NCI-H1092 treated with DMSO at 0.1 percent for 48 hours (cell line): ENCODE measurements around the gene CLEC16A.

Experiments used
- DNase-seq: peaks from one replicate; lab custom pipeline; 2025; lab: John Stamatoyannopoulos, UW

Gene CLEC16A

GRCh38 chr16:11161974-11162373, 217.6 kb downstream of the CLEC16A start:
- no peak for DNase-seq

GRCh38 chr16:11162586-11163268, 218.4 kb downstream of the CLEC16A start:
- DNase-seq = no peak

DNA sequence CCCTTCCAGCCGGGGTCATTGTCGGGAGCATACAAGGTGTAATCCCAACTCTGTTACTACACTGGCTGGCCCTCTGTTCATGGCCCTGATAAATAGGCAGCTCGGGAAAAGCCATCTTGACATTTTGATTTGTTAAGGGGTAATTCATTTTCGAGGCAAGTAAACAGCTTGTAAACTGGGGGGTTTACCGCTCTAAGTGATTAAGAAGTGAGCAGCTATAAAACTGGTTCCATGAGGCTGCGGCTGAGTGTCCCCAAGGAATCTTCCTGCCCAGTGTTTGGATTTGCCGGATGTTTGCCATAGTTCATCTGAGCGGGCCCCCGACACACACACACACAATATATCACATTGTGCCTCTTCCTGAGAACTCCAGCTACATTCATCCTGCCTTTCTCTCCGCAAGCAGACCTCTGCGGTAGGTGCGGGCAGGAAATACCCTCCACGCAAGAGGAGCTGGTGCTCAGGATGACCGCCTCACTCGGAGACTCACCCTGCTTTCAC, 219.4 kb downstream of the CLEC16A start:
- no peak for DNase-seq

- no peak for DNase-seq
Observed at GRCh38 chr16:11164482-11165270, 220.3 kb downstream of the CLEC16A start.

GRCh38 chr16:11165349-11165748, 221.0 kb downstream of the CLEC16A start:
- DNase-seq = no peak

DNA sequence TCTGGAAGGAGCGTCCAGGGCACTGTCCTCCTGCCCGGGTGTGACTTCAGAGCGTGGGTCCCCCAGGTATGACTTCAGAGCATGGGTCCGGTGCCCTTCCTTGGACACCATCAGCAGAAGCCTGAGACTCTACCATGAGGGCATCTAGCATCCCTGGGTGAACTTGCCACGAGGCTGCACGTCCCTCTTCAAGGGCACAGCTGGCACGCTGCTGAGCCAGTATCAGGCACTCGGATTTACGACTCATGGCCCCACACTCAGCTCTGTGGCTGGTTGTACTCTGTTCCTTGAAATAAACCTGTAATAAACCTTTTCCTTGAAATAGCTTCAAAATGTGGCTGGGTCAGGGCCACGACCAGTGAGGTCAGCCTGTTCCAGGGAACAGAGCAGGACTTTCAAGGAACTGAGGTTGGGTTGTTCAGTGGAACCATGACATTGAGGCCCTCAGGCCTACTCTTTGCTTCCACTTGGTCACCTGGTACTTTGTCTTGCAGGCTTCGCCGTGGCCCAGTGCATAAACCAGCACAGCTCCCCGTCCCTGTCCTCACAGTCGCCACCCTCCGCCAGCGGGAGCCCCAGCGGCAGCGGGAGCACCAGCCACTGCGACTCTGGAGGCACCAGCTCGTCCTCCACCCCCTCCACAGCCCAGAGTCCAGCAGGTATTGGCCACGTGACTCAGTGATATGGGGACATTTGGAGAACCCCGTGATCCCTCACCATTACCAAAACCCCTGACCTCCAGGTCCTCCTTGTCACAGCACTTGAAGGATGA, 221.7 kb downstream of the CLEC16A start:
- no peak for DNase-seq

- no peak for DNase-seq
Observed at GRCh38 chr16:11167581-11167980, 223.2 kb downstream of the CLEC16A start.

GRCh38 chr16:11168386-11169051, 224.2 kb downstream of the CLEC16A start:
- DNase-seq = no peak

DNA sequence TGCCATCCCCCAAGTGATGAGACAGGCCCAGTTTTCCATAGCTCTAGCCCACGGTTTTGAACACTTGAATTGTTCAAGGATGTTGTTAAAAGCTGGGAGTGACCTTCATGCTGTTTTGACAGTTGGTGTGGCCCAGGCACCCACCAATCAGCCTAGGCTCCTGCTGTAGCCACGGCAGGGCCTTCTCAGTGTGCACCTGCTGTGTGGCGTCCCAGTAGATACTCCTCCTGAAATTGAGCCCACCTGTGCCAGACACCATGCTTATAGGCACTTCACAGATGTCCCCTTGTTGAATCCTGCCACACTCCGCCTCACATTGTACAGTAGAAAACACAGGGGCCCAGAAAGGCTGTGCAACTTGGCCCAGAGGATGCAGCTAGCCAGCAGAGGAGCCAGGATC, 225.3 kb downstream of the CLEC16A start:
- no peak for DNase-seq

- DNase-seq = no peak
Observed at GRCh38 chr16:11170201-11170600, 225.8 kb downstream of the CLEC16A start.

DNA sequence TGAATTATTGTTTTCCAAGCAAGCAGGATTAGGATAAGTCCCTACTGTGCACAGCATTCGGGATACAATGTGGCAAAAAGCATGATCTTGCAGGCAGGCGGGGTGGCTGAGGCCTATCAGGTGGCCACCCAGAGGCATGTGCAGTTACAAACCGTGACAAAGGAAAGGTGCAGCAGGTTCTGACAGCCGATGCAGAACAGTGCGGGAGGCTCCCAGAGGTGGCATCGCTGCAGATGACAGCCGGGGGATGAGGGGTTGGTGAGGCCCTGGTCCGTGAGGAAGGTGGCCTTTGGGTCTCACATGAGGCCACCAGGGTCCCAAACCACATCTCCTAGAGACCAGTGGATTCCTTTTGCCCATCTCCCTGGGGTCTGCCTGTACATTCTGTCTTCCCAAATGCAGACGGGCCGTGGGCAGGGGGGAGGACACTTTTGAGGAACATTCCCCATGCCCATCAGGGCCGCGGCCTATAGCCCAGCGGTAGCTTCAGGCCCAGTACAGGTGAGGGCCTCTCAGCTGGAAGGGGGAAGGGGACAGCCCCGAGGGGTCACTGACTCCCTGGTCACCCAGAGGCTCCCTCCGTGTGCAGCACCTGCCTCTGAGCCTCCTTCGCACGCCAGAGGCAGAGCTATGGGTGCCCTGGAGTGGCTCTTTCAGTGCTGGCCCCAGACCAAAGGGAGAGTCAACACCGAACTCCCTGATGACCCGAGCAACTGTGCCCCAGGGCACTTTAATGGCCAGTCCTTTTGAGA, 226.5 kb downstream of the CLEC16A start:
- DNase-seq = no peak

DNA sequence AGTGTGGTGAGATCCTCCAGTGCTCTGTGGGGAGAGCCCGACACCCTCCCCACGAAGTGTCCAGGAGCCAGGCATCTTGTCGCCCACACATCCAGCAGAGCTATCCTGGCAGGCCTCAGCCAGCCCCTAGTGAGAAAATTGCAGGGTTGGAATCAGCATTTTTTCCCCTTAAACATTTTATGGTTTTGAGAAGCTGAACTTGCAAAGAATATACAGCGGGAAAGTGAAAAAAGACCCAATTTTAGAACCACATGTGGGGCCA, 227.0 kb downstream of the CLEC16A start:
- no peak for DNase-seq

DNA sequence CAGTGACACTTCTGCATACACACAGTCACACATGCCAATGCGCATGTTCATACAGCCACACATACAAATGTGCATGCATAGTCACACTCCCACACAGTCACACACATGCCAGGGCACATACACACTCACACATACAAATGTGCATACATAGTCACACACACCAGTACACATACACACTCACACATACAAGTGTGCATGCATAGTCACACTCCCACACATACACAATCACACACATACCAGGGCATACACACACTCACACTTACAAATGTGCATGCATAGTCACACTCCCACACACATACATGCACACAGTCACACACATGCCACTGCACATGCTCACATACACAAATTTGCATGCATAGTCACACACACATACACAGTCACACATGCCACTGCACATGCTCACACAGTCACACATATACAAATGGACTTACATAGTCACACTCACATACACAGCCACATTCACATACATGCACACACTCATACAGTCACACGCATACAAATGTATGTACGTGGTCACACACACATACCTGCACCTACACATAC, 227.5 kb downstream of the CLEC16A start:
- no peak for DNase-seq

DNA sequence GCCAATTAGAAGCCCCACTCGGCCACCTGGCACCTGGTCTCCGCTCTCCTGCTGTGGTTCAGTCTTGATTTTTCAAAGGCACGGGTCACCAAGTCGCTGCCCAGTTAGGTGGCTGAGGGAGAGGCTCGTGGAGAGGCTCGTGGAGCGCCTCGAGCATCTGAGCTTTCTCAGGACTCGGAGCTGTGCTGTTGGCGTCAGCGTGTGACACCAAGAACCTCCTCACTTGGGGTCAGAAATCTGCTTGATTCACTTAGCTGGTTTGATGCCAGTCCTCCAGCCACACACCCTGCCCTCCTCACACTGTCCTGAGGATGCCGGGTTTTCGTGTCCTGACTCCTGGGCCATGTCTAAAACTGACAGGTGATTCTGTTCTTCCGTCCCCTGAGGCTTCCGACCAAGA, 229.1 kb downstream of the CLEC16A start:
- no peak for DNase-seq

GRCh38 chr16:11174141-11174540, 229.8 kb downstream of the CLEC16A start:
- no peak for DNase-seq

DNA sequence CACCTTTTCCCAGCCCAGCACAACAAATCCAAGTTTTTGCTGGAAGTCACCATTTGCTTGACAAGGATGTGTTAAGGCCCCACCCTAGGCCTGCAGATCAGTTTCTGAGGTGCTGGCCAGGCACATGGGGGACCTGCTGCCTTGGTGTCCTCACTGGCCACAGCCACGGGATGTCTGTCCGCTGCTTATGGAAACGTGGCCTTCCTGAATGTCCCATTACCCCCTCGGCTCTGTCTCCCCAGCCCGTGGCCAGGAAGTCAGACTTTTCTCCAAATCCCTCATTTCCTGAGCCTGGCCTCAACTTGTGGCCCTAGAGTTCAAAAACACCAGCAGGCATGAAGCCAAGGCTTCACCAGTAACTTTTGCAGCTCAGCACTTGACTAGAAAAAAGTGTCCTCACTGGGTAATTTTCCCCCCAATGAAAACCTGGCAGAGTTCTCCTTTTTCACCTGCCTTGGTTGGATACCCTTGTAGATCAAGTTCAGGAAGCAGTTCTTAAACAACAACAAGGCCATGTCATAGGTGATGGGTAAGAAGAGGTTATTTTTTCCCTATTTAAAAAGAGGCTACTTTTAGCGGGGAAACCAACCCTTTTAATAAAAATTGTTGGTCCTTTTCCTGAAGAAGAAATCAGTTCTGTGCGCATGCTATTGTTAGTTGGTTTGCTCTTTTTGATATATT, 230.9 kb downstream of the CLEC16A start:
- DNase-seq = no peak

DNA sequence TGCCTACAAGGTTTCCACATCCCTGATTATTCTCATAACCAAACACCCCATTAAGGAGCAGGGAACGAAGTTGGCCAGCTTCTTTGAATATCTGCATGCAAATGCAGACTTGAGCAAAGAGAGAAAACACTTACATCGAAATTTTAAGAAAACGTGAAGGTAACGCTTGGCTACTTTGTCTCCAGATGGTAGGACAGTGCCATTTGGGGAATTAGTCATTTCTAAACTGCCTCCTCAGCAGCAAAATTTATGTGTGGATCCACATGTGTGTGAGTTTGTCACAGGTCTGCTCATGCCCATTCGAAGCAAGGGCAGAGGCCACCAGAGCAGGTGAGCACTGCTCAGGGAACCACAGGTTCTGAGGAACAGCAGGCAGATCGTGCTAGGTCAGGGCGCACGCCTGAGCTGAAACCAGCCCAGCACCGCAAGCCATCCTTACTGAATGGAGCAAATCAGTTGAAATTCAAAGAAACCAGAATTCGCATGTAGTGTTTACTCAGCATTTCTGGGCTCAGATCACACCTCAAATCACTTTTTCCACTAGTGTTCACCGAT, 231.5 kb downstream of the CLEC16A start:
- DNase-seq = no peak

DNA sequence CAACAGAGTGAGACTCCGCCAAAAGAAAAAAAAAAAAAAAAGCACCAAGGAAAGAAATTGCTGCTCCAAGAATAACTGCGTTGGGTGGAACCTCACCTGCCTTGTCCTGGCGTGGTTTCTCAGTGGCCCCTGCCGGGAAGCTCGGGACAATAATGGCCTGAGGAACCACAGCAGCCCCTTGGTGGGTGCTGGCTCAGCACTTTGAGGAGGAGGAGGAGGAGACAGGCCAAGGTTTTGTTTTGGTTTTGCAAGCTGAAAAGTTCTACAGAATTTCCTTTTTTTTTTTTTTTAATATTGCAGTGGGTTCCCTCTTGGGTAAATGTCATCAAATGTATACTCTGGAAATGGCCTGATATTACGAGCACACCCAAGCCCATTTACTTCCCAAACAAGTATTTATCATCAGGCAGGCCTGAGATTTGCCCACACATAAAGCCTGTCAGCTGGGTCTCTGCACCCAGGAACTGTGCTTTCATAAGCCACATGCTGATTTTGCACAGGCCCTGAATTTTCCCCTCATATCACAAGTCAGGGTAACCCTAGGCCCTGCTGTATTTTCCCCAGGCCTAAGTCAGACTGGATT, 233.3 kb downstream of the CLEC16A start:
- no peak for DNase-seq

- no peak for DNase-seq
Observed at GRCh38 chr16:11178424-11178823, 234.1 kb downstream of the CLEC16A start.

GRCh38 chr16:11179574-11179973, 235.2 kb downstream of the CLEC16A start:
- DNase-seq = no peak
